ENCODE measurements around the gene KCNH1. TPM values are rescaled to one million over a fixed set of nuclear protein-coding genes. Genes with fewer than 3 reads are reported as not detected.

Gene KCNH1
- total and polyA plus RNA-seq, 5 donors from 2014 or later = not detected

DNA sequence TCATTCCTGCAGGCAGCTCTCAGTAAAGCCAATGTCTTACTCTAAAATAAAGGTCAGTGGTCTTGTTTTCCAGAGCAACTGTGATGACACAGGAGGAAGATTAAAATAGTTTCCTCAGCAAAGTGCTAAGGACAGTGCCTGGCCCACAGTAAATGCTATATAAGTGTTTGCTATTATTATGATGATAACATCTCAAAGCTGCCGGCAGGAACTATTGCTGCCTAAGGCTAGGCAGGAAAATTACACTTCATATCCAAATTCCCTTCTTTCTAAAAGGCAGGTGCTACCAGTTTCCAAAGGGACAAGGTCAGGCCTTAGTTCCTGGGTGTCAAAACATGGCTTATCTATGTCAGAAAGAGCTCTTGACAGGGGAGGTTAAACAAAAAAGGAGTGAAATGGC lies 403.9 kb downstream of the KCNH1 start:
- Mint-ChIP-seq H3K27me3 (peaks cover 5% of the 10 kb centered on the region), H3K36me3 (no peaks in the 10 kb centered on the region), H3K9me3 (peaks cover 0 to 3% (median 0%) of the 10 kb centered on the region in 7 donors), H3K4me3 (no peak overlapping the region), H3K4me1 (peaks cover 0 to 2% (median 0%) of the 10 kb centered on the region in 4 donors), H3K27ac (no peak overlapping the region)
- H3K27ac ChIP-seq (ENCODE audit: insufficient read depth, low read length, poor library complexity, severe bottlenecking) = no peak overlapping the region
- H3K4me1 ChIP-seq (ENCODE audit: control insufficient read depth, insufficient read depth, low read length, poor library complexity, severe bottlenecking) = no peaks in the 10 kb centered on the region
- no peaks in the 10 kb centered on the region for H3K36me3 ChIP-seq (ENCODE audit: control insufficient read depth, insufficient read depth, low read length)
- H3K9me3 ChIP-seq (ENCODE audit: control insufficient read depth in 2 of 2, low read length in 2 of 2) = no peaks in the 10 kb centered on the region
- no peak for ATAC-seq (ENCODE audit: low read depth in 2 of 2)
- H3K4me3 ChIP-seq (ENCODE audit: low read depth, low read length) = no peak overlapping the region
- DNase-seq = no peak
- no peaks in the 10 kb centered on the region for H3K27me3 ChIP-seq (ENCODE audit: control insufficient read depth, insufficient read depth, low read length)

DNA sequence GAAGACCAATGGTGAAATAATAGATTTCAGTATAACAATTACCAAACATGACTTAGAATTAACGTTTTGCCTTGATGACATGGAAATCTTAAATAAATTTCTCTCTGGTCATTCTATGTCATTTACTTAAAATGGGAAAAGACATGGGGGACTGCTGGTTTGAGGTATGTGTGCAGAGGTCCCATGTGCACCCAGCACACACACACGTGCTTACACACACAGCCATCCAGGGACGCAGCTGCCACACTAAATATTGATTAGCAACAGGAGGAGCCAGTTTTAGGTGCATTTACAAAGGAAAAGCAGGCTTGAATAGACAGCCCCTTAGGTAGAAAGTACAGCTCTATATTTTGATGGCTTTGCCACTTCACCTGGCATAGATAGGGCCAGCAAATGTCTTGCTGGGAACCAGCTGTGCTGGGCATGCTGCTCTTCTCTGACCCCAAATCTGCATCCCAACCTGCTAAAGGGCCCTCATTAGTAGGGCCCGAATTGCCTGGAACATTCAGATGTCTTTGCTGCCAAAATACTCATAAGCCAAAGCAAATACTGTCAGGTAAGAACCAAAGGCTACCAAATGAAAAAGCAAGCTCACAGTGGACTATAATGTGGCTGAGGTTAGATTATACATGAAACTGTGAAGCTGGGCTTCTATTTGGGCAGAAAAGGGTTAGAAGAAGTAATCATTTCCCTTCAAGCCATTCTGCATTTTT lies 405.4 kb downstream of the KCNH1 start:
- peaks cover 5% of the 10 kb centered on the region for H3K27me3 Mint-ChIP-seq
- Histone ChIP-seq H3K27ac (ENCODE audit: insufficient read depth, low read length, poor library complexity, severe bottlenecking) (no peak overlapping the region), H3K27me3 (ENCODE audit: control insufficient read depth, insufficient read depth, low read length) (no peaks in the 10 kb centered on the region), H3K36me3 (ENCODE audit: control insufficient read depth, insufficient read depth, low read length) (no peaks in the 10 kb centered on the region), H3K4me1 (ENCODE audit: control insufficient read depth, insufficient read depth, low read length, poor library complexity, severe bottlenecking) (no peaks in the 10 kb centered on the region), H3K4me3 (ENCODE audit: low read depth, low read length) (no peak overlapping the region), H3K9me3 (ENCODE audit: control insufficient read depth in 2 of 2, low read length in 2 of 2) (no peaks in the 10 kb centered on the region)
- peaks cover 0 to 3% (median 0%) of the 10 kb centered on the region in 7 donors for H3K9me3 Mint-ChIP-seq
- H3K27ac Mint-ChIP-seq = no peak overlapping the region
- no peak for ATAC-seq (ENCODE audit: low read depth in 2 of 2)
- no peak overlapping the region for H3K4me3 Mint-ChIP-seq
- DNase-seq = no peak
- no peaks in the 10 kb centered on the region for H3K36me3 Mint-ChIP-seq
- peaks cover 0 to 2% (median 0%) of the 10 kb centered on the region in 4 donors for H3K4me1 Mint-ChIP-seq

- ATAC-seq (ENCODE audit: low read depth in 2 of 2) (no peak), DNase-seq (no peak)
- Histone ChIP-seq H3K4me3 (ENCODE audit: low read depth, low read length) (no peak overlapping the region), H3K27me3 (ENCODE audit: control insufficient read depth, insufficient read depth, low read length) (no peaks in the 10 kb centered on the region), H3K9me3 (ENCODE audit: control insufficient read depth in 2 of 2, low read length in 2 of 2) (no peaks in the 10 kb centered on the region), H3K27ac (ENCODE audit: insufficient read depth, low read length, poor library complexity, severe bottlenecking) (no peak overlapping the region), H3K36me3 (ENCODE audit: control insufficient read depth, insufficient read depth, low read length) (no peaks in the 10 kb centered on the region), H3K4me1 (ENCODE audit: control insufficient read depth, insufficient read depth, low read length, poor library complexity, severe bottlenecking) (no peaks in the 10 kb centered on the region)
- no peaks in the 10 kb centered on the region for H3K36me3 Mint-ChIP-seq
- H3K9me3 Mint-ChIP-seq = peaks cover 0 to 3% (median 0%) of the 10 kb centered on the region in 7 donors
- peaks cover 0 to 2% (median 0%) of the 10 kb centered on the region in 4 donors for H3K4me1 Mint-ChIP-seq
- H3K27me3 Mint-ChIP-seq = peaks cover 5% of the 10 kb centered on the region
- peak overlapping the region in 1 of 3 donors; percentile 5 for H3K27ac Mint-ChIP-seq
- H3K4me3 Mint-ChIP-seq = no peak overlapping the region
These were observed 406.2 kb downstream of the KCNH1 start for GRCh38 chr1:210727709-210728108.

DNA sequence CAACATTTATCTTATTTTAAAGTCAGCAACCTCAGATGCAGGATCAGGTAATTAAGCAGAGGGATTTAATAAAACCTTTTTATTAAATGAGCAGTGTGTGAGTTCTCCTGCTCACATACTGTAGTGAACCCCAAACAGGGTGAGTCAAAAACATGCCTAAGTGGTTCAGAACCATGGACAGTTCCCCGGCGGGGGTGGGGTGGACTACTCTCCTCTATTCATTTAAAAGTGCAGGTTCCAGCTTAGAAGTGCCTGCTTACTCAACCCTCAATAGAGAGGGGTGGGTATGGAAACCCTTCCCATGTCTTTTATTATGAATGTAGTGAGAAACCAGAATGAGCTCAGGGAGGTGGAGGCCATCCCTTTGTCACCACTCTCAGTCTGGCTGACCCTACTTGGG lies 407.3 kb downstream of the KCNH1 start:
- Mint-ChIP-seq H3K36me3 (no peaks in the 10 kb centered on the region), H3K9me3 (peaks cover 0 to 3% (median 0%) of the 10 kb centered on the region in 7 donors), H3K27me3 (peaks cover 5% of the 10 kb centered on the region), H3K4me1 (peaks cover 0 to 2% (median 0%) of the 10 kb centered on the region in 4 donors), H3K4me3 (no peak overlapping the region), H3K27ac (no peak overlapping the region)
- no peak overlapping the region for H3K4me3 ChIP-seq (ENCODE audit: low read depth, low read length)
- H3K9me3 ChIP-seq (ENCODE audit: control insufficient read depth in 2 of 2, low read length in 2 of 2) = no peaks in the 10 kb centered on the region
- H3K27ac ChIP-seq (ENCODE audit: insufficient read depth, low read length, poor library complexity, severe bottlenecking) = no peak overlapping the region
- H3K36me3 ChIP-seq (ENCODE audit: control insufficient read depth, insufficient read depth, low read length) = no peaks in the 10 kb centered on the region
- no peaks in the 10 kb centered on the region for H3K4me1 ChIP-seq (ENCODE audit: control insufficient read depth, insufficient read depth, low read length, poor library complexity, severe bottlenecking)
- DNase-seq (peak in 1 of 3 donors; percentile 14), ATAC-seq (ENCODE audit: low read depth in 2 of 2) (no peak)
- H3K27me3 ChIP-seq (ENCODE audit: control insufficient read depth, insufficient read depth, low read length) = no peaks in the 10 kb centered on the region

DNA sequence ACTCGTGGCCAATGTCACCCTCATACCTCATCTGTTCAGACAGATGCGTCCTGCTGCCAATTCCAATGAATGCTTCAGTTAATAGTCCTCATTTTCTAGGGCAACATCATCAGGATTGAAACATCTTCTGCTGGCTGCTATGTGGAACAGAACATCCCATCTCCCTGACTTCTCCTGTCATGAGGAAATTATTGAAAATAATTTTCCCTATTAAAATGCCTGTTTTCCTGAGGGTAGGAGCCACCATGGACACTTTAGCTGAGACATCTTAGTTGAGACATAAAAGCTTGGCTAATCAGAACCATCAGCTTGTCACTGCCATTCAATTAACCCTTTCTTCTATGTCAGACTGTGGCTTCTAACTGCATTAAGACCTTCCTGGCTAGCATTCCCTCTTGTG lies 409.2 kb downstream of the KCNH1 start:
- Mint-ChIP-seq H3K27me3 (peaks cover 5% of the 10 kb centered on the region), H3K27ac (no peak overlapping the region), H3K4me1 (no peaks in the 10 kb centered on the region), H3K9me3 (peaks cover 0 to 3% (median 0%) of the 10 kb centered on the region in 7 donors), H3K4me3 (no peak overlapping the region), H3K36me3 (no peaks in the 10 kb centered on the region)
- DNase-seq = no peak
- Histone ChIP-seq H3K9me3 (ENCODE audit: control insufficient read depth in 2 of 2, low read length in 2 of 2) (no peaks in the 10 kb centered on the region), H3K36me3 (ENCODE audit: control insufficient read depth, insufficient read depth, low read length) (no peaks in the 10 kb centered on the region), H3K27me3 (ENCODE audit: control insufficient read depth, insufficient read depth, low read length) (no peaks in the 10 kb centered on the region), H3K4me3 (ENCODE audit: low read depth, low read length) (no peak overlapping the region), H3K4me1 (ENCODE audit: control insufficient read depth, insufficient read depth, low read length, poor library complexity, severe bottlenecking) (no peaks in the 10 kb centered on the region), H3K27ac (ENCODE audit: insufficient read depth, low read length, poor library complexity, severe bottlenecking) (no peak overlapping the region)
- no peak for ATAC-seq (ENCODE audit: low read depth in 2 of 2)

DNA sequence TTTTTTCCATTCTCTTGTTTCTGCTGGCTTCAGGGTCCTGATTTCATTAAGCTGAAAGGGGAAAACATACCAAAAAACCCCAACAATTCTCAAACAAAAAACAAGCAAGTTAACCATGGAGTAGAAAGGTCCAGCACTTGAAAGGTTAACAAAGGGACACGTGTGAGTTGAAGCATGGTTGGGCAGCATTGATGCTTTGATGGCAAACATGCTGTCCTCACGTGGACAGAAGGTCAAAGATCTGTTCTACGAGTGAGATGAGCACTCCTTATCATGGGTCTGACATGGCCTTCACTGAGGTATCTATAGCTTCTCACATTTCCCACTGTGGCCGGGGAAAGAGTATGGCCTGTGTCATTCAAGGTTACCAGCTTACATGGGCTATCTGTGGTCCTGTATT lies 410.3 kb downstream of the KCNH1 start:
- H3K9me3 Mint-ChIP-seq = peaks cover 0 to 3% (median 0%) of the 10 kb centered on the region in 7 donors
- no peak for DNase-seq

DNA sequence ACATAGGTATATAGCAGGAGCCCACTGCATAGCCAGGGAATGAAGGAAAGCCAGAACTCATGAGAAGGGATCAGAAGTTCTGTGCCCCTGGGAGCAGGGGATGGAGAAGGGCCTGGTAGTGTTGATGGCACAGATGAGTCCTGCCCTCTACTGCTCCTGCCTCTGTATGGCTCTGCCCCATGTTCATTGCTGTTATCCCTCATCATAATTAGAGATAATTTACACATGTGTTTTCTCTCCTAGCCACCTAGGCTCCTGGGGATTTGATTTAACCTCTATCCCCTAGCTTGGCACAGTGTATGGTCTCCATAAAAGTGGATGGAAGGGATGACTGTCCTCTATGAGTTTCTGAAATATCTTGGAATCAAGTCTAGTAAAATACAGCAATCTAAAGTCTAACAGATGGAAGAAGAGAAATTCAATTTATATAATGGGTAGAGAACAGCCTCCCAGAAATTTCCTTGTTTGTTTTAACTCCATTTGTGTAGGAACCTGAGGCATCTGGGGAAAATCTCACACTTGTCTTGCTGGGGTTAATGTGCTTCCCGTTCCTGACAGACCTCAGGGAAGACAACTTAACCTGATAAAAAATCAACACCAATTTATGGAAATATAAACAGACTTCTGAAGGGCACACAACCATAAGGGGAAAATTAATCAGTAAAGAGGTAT lies 411.4 kb downstream of the KCNH1 start:
- Histone ChIP-seq H3K27me3 (ENCODE audit: control insufficient read depth, insufficient read depth, low read length) (no peaks in the 10 kb centered on the region), H3K27ac (ENCODE audit: insufficient read depth, low read length, poor library complexity, severe bottlenecking) (no peak overlapping the region), H3K36me3 (ENCODE audit: control insufficient read depth, insufficient read depth, low read length) (no peaks in the 10 kb centered on the region), H3K4me1 (ENCODE audit: control insufficient read depth, insufficient read depth, low read length, poor library complexity, severe bottlenecking) (no peaks in the 10 kb centered on the region), H3K4me3 (ENCODE audit: low read depth, low read length) (no peak overlapping the region), H3K9me3 (ENCODE audit: control insufficient read depth in 2 of 2, low read length in 2 of 2) (no peaks in the 10 kb centered on the region)
- DNase-seq (no peak), ATAC-seq (ENCODE audit: low read depth in 2 of 2) (no peak)
- Mint-ChIP-seq H3K27ac (no peak overlapping the region), H3K4me1 (peaks cover 0 to under 1% (median 0%) of the 10 kb centered on the region in 4 donors), H3K27me3 (peaks cover 5% of the 10 kb centered on the region), H3K36me3 (no peaks in the 10 kb centered on the region), H3K4me3 (no peak overlapping the region), H3K9me3 (peaks cover 0 to 2% (median 0%) of the 10 kb centered on the region in 7 donors)

More for the DNA sequence above, 410.3 kb downstream of the KCNH1 start:
- no peak overlapping the region for H3K4me3 ChIP-seq (ENCODE audit: low read depth, low read length)
- Mint-ChIP-seq H3K36me3 (no peaks in the 10 kb centered on the region), H3K4me1 (no peaks in the 10 kb centered on the region), H3K27me3 (peaks cover 5% of the 10 kb centered on the region), H3K4me3 (no peak overlapping the region), H3K27ac (no peak overlapping the region)
- H3K36me3 ChIP-seq (ENCODE audit: control insufficient read depth, insufficient read depth, low read length) = no peaks in the 10 kb centered on the region
- H3K4me1 ChIP-seq (ENCODE audit: control insufficient read depth, insufficient read depth, low read length, poor library complexity, severe bottlenecking) = no peaks in the 10 kb centered on the region
- no peak for ATAC-seq (ENCODE audit: low read depth in 2 of 2)
- H3K9me3 ChIP-seq (ENCODE audit: control insufficient read depth in 2 of 2, low read length in 2 of 2) = no peaks in the 10 kb centered on the region
- H3K27ac ChIP-seq (ENCODE audit: insufficient read depth, low read length, poor library complexity, severe bottlenecking) = no peak overlapping the region
- H3K27me3 ChIP-seq (ENCODE audit: control insufficient read depth, insufficient read depth, low read length) = no peaks in the 10 kb centered on the region

Data from CD4-positive, CD25-positive, alpha-beta regulatory T cell (primary cell).